K562 (cell line): ENCODE results near the gene SLC25A45. TPM values are rescaled to one million over a fixed set of nuclear protein-coding genes. Genes with fewer than 3 reads are reported as not detected.

ENCODE experiments used
- ATF1 ChIP-seq, 2 experiments: fragments of 450-650 bp in 1 of 2; IDR thresholded peaks; 2 replicates each; pipeline ENCODE4 v1.6.1; 2016; ENCODE audit warnings: missing compliant biosample characterization in 1 of 2, missing genetic modification characterization in 1 of 2
- BCOR ChIP-seq: fragments of 450-650 bp; IDR thresholded peaks from 2 replicates; pipeline ENCODE4 v1.6.1; 2016
- CHD1 ChIP-seq: fragments of 200-600 bp; sonication (generic); IDR thresholded peaks from one replicate; pipeline ENCODE4 v1.6.1; 2012; ENCODE audit warnings: mild to moderate bottlenecking, moderate library complexity, low read length, inconsistent platforms
- ERF ChIP-seq: fragments of 450-650 bp; formaldehyde crosslinking; IDR thresholded peaks from 2 replicates; pipeline ENCODE4 v1.4.0; 2020; ENCODE audit warnings: mild to moderate bottlenecking, mixed read lengths
- IFI16 ChIP-seq: fragments of 250-450 bp; sonication (Bioruptor Pico); IDR thresholded peaks from 2 replicates; pipeline ENCODE4 v2.1.2; 2022; ENCODE audit warnings: mild to moderate bottlenecking, inconsistent platforms
- KAT7 ChIP-seq: sonication (generic); formaldehyde crosslinking; IDR thresholded peaks from 2 replicates; pipeline ENCODE4 v1.8.0; 2022; ENCODE audit warnings: missing genetic modification reagents, mild to moderate bottlenecking, borderline replicate concordance
- MAZ ChIP-seq, 2 experiments: fragments of 450-650 bp in 1 of 2; sonication (generic) in 1 of 2; formaldehyde crosslinking; IDR thresholded peaks in 1 of 2; conservative IDR thresholded peaks in 1 of 2; 2 replicates each; pipeline versions ENCODE4 v1.4.0 to v1.5.0; 2020; ENCODE audit warnings: mild to moderate bottlenecking in 1 of 2, missing genetic modification reagents in 1 of 2
- MEF2D ChIP-seq: conservative IDR thresholded peaks from 2 replicates; pipeline ENCODE4 v1.6.1; 2016; ENCODE audit warnings: low read depth, missing genetic modification characterization, missing compliant biosample characterization
- MYBL2 ChIP-seq, 2 experiments: fragments of 450-650 bp in 1 of 2; sonication (generic) in 1 of 2; formaldehyde crosslinking in 1 of 2; IDR thresholded peaks; 2 replicates each; pipeline versions ENCODE4 v1.6.1 to v1.8.1; 2017 to 2022; ENCODE audit warnings: borderline replicate concordance in 1 of 2, inconsistent platforms in 1 of 2, low read depth in 1 of 2, mild to moderate bottlenecking in 1 of 2, missing genetic modification reagents in 1 of 2, moderate library complexity in 1 of 2
- PTBP1 ChIP-seq: fragments of 200-400 bp; formaldehyde crosslinking; IDR thresholded peaks from 2 replicates; pipeline ENCODE4 v1.6.1; 2017; ENCODE audit warnings: low read depth, low read length
- RAD51 ChIP-seq: fragments of 450-650 bp; IDR thresholded peaks from 2 replicates; pipeline ENCODE4 v1.7.1; 2016; ENCODE audit warnings: low read depth, mild to moderate bottlenecking, borderline replicate concordance
- SIN3A ChIP-seq, 2 experiments: fragments of 150-350 bp in 1 of 2; IDR thresholded peaks; 2 replicates each; pipeline ENCODE4 v1.6.1; 2011 to 2016; ENCODE audit warnings: borderline replicate concordance in 2 of 2, low read depth in 2 of 2, low read length in 2 of 2, mild to moderate bottlenecking in 2 of 2, moderate library complexity in 2 of 2; ENCODE audit not compliant: control insufficient read depth in 1 of 2
- TFAM ChIP-seq: fragments of 250-450 bp; sonication (Bioruptor Pico); conservative IDR thresholded peaks from 2 replicates; pipeline ENCODE4 v1.5.0; 2021; ENCODE audit warnings: mild to moderate bottlenecking, moderate library complexity
- TRIM24 ChIP-seq, 2 experiments: fragments of 450-650 bp; IDR thresholded peaks; 2 replicates each; pipeline ENCODE4 v1.6.1; 2016
- ZBTB40 ChIP-seq, 2 experiments: fragments of 450-650 bp in 1 of 2; sonication (generic) in 1 of 2; formaldehyde crosslinking in 1 of 2; IDR thresholded peaks; 2 replicates each; pipeline versions ENCODE4 v1.7.1 to v1.9.0; 2016 to 2022; ENCODE audit warnings: inconsistent platforms in 1 of 2, mild to moderate bottlenecking in 1 of 2, missing genetic modification reagents in 1 of 2
- ZNF24 ChIP-seq: fragments of 450-650 bp; IDR thresholded peaks from 2 replicates; pipeline ENCODE4 v1.6.1; 2016
- ZNF717 ChIP-seq: fragments of 250-450 bp; sonication (Bioruptor Pico); IDR thresholded peaks from 2 replicates; pipeline ENCODE4 v1.5.0; 2021
- polyA plus RNA-seq, 8 experiments: library from polyadenylated mRNA; depleted of rRNA in 4 of 8; stranded (reverse) in 5 of 8; unstranded in 3 of 8; fragments of >200 nt; fragmentation: Nextera tagmentation in 2 of 8; fragmentation: Illumina TruSeq in 1 of 8; extraction: Ambion mirVana in 2 of 8; extraction: Trizol in 1 of 8; gene quantifications; 2 replicates each; pipeline versions ENCODE4 v1.2.1 to v1.2.3, GENCODE V29; 2011 to 2014; ENCODE audit warnings: inconsistent platforms in 1 of 8, missing spikeins in 1 of 8
- total RNA-seq, 7 experiments: library from RNA; depleted of rRNA in 6 of 7; stranded (reverse); fragments of >200 nt in 6 of 7; fragmentation: Illumina TruSeq in 2 of 7; extraction: Trizol in 2 of 7; gene quantifications; 2 replicates each; pipeline versions ENCODE4 v1.2.1 to v1.2.3, GENCODE V29; 2011 to 2021; ENCODE audit warnings: low replicate concordance in 1 of 7

Gene SLC25A45
- total and polyA plus RNA-seq, 9 of the 15 experiments (the other 6 are each of a cell fraction or from before 2014, with no cell fraction given): 0.15 to 2.3 (median 0.68) TPM

GRCh38 chr11:65418681-65419459 is 36.4 kb upstream of the SLC25A45 start (continued):
- TF ChIP-seq CHD1 (peak; percentile 91), ATF1 (CRISPR knock-in tag; IDR thresholded peaks at IDR 0.05) (no peak), ATF1 (tag; IDR thresholded peaks at IDR 0.05) (peak; percentile 69), SIN3A (IDR thresholded peaks at IDR 0.05; ENCODE audit: borderline replicate concordance in 2 of 2, control insufficient read depth in 1 of 2, low read depth in 2 of 2, low read length in 2 of 2) (peak; percentile 54 to 73; a peak in 2 of 4 replicates), BCOR (no peak; the same call in 1 of the 2 replicates), TFAM (no peak), TRIM24 (IDR thresholded peaks at IDR 0.05) (peak in 1 of 2 experiments; percentile 75; a peak in 1 of 4 replicates), MAZ (CRISPR knock-in tag; conservative IDR thresholded peaks at IDR 0.05 in 1 of 2, IDR thresholded peaks at IDR 0.05 in 1 of 2) (peak; percentile 96 to 97), ZNF717 (CRISPR knock-in tag) (no peak), IFI16 (CRISPR knock-in tag) (no peak), ERF (CRISPR knock-in tag) (no peak), RAD51 (peak; percentile 94), ZNF24 (no peak), MEF2D (tag) (0 out of 2 replicates have a peak, but pooled peaks have one; percentile 11), KAT7 (no peak), MYBL2 (IDR thresholded peaks at IDR 0.05; ENCODE audit: low read depth) (no peak), MYBL2 (CRISPR knock-in tag; IDR thresholded peaks at IDR 0.05; ENCODE audit: borderline replicate concordance) (no peak), ZBTB40 (IDR thresholded peaks at IDR 0.05) (peak; percentile 82), ZBTB40 (CRISPR knock-in tag; IDR thresholded peaks at IDR 0.05) (no peak), PTBP1 (no peak)
